A549 (cell line): ENCODE data around the gene FUT3. TPM values are rescaled to one million over a fixed set of nuclear protein-coding genes. Genes with fewer than 3 reads are reported as not detected.

Source experiments
- ATAC-seq, 2 experiments: fragments of 200-7000 bp in 1 of 2; fragments of >200 bp in 1 of 2; cut with Nextera tagmentation in 1 of 2; cut with Tn5 transposase in 1 of 2; 3 replicates each; pipeline versions ENCODE4 v1.8.0 to v1.9.1; 2018 to 2020; ENCODE audit warnings: mild to moderate bottlenecking in 1 of 2, moderate library complexity in 1 of 2
- CTCF ChIA-PET: fragments of 300-600 bp; sonication (Branson Sonifier 250); formaldehyde crosslinking; extraction: SDS; loops from one replicate; lab custom pipeline; 2021; ENCODE audit warnings: antibody characterized with exemption, inconsistent platforms; lab: Yijun Ruan, JAX
- POLR2A ChIA-PET: fragments of 350-600 bp; formaldehyde crosslinking; extraction: SDS; loops from one replicate; lab custom pipeline; 2021; ENCODE audit warnings: antibody characterized with exemption, inconsistent platforms; lab: Yijun Ruan, JAX
- DNase-seq, 2 experiments: peaks; one replicate each; pipeline versions ENCODE4 v3.0.0 to v3.0.0-alpha.2; 2011 to 2016; ENCODE audit warnings: low read depth in 1 of 2, low spot score in 1 of 2
- FAIRE-seq: peaks from 2 replicates; lab custom pipeline; 2011; peaks lifted over from hg19 to GRCh38; lab: Jason Lieb, UNC
- H3K27ac ChIP-seq, 2 experiments: fragments of >200 bp; sonication (Bioruptor Twin); formaldehyde crosslinking; 3 replicates each; pipeline ENCODE4 v1.5.1; 2016 to 2017
- H3K4me1 ChIP-seq: fragments of >200 bp; sonication (Bioruptor Twin); formaldehyde crosslinking; 3 replicates; pipeline ENCODE4 v1.6.1; 2016
- H3K4me2 ChIP-seq: fragments of >200 bp; sonication (Bioruptor Twin); formaldehyde crosslinking; 3 replicates; pipeline ENCODE4 v1.6.1; 2016
- H3K4me3 ChIP-seq: fragments of >200 bp; sonication (Bioruptor Twin); formaldehyde crosslinking; 3 replicates; pipeline ENCODE4 v1.5.1; 2016
- H3K9me3 ChIP-seq: fragments of >200 bp; sonication (Bioruptor Twin); formaldehyde crosslinking; 3 replicates; pipeline ENCODE4 v1.6.1; 2016
- BHLHE40 ChIP-seq: IDR thresholded peaks from 2 replicates; pipeline ENCODE4 v1.6.1; 2012; ENCODE audit warnings: low read depth, low read length, inconsistent platforms
- CHD4 ChIP-seq: fragments of 200-600 bp; sonication (generic); IDR thresholded peaks from 2 replicates; pipeline ENCODE4 v1.6.1; 2016; ENCODE audit warnings: antibody characterized with exemption, mild to moderate bottlenecking, borderline replicate concordance
- CTCF ChIP-seq: fragments of >200 bp; sonication (Bioruptor Twin); formaldehyde crosslinking; IDR thresholded peaks from 3 replicates; pipeline ENCODE4 v1.5.1; 2016
- E2F6 ChIP-seq: IDR thresholded peaks from 2 replicates; pipeline ENCODE4 v1.6.1; 2012; ENCODE audit warnings: low read depth, borderline replicate concordance
- EHF ChIP-seq: fragments of 250-450 bp; sonication (Bioruptor Pico); IDR thresholded peaks from 2 replicates; pipeline ENCODE4 v1.5.0; 2020; ENCODE audit warnings: mild to moderate bottlenecking
- FOSL2 ChIP-seq, 2 experiments: fragments of 450-650 bp in 1 of 2; fragments of >200 bp in 1 of 2; sonication (Bioruptor Twin) in 1 of 2; formaldehyde crosslinking; IDR thresholded peaks; 2 replicates each; pipeline versions ENCODE4 v1.5.0 to v1.6.1; 2016 to 2020; ENCODE audit warnings: mild to moderate bottlenecking in 1 of 2, moderate library complexity in 1 of 2
- FOXS1 ChIP-seq: fragments of 250-450 bp; sonication (Bioruptor Pico); IDR thresholded peaks from 2 replicates; pipeline ENCODE4 v1.5.0; 2020; ENCODE audit warnings: mild to moderate bottlenecking, moderate library complexity
- HMGXB4 ChIP-seq: fragments of 250-450 bp; sonication (Bioruptor Pico); IDR thresholded peaks from 2 replicates; pipeline ENCODE4 v1.5.0; 2021; ENCODE audit warnings: mild to moderate bottlenecking, moderate library complexity, borderline replicate concordance
- HOXA7 ChIP-seq: fragments of 250-450 bp; sonication (Bioruptor Pico); IDR thresholded peaks from 2 replicates; pipeline ENCODE4 v1.5.0; 2020; ENCODE audit warnings: mild to moderate bottlenecking, moderate library complexity
- HOXB13 ChIP-seq: fragments of 250-450 bp; sonication (Bioruptor Pico); IDR thresholded peaks from 2 replicates; pipeline ENCODE4 v1.5.0; 2020; ENCODE audit warnings: low read depth, mild to moderate bottlenecking, moderate library complexity
- JUN ChIP-seq, 2 experiments: fragments of >200 bp; sonication (Bioruptor Twin); formaldehyde crosslinking; IDR thresholded peaks; 2 replicates in 1 of 2; 3 replicates in 1 of 2; pipeline ENCODE4 v1.6.1; 2016 to 2017
- KDM5A ChIP-seq: fragments of 200-600 bp; sonication (generic); IDR thresholded peaks from 2 replicates; pipeline ENCODE4 v1.6.1; 2016; ENCODE audit warnings: antibody characterized with exemption, mild to moderate bottlenecking
- MAFK ChIP-seq: fragments of 450-650 bp; IDR thresholded peaks from 2 replicates; pipeline ENCODE4 v1.6.1; 2014; ENCODE audit not compliant: partially characterized antibody
- NR3C1 ChIP-seq: fragments of >200 bp; sonication (Bioruptor Twin); formaldehyde crosslinking; IDR thresholded peaks from 3 replicates; pipeline ENCODE4 v1.6.1; 2017
- POLR2AphosphoS2 ChIP-seq: conservative IDR thresholded peaks from 2 replicates; pipeline ENCODE4 v1.6.1; 2012; ENCODE audit warnings: low read length, improper control_type of control experiment, inconsistent platforms
- RAD21 ChIP-seq, 2 experiments: fragments of >200 bp in 1 of 2; sonication (Bioruptor Twin) in 1 of 2; formaldehyde crosslinking in 1 of 2; IDR thresholded peaks in 1 of 2; conservative IDR thresholded peaks in 1 of 2; 2 replicates in 1 of 2; 3 replicates in 1 of 2; pipeline ENCODE4 v1.6.1; 2012 to 2018; ENCODE audit warnings: inconsistent platforms in 1 of 2
- RCOR1 ChIP-seq: fragments of 150-350 bp; IDR thresholded peaks from 2 replicates; pipeline ENCODE4 v1.6.1; 2014; ENCODE audit warnings: antibody characterized with exemption, low read length, low read depth
- SMC3 ChIP-seq: fragments of >200 bp; sonication (Bioruptor Twin); formaldehyde crosslinking; IDR thresholded peaks from 3 replicates; pipeline ENCODE4 v1.6.1; 2018; ENCODE audit warnings: inconsistent platforms
- ZSCAN20 ChIP-seq: fragments of 250-450 bp; sonication (Bioruptor Pico); IDR thresholded peaks from 2 replicates; pipeline ENCODE4 v1.8.0; 2022; ENCODE audit warnings: mild to moderate bottlenecking, moderate library complexity
- WGBS: methylation state at CpG from one replicate; pipeline ENCODE4 v1.1.6; 2017; ENCODE audit errors: missing lambda C conversion rate; 5-methylcytosine and 5-hydroxymethylcytosine counted together
- polyA plus RNA-seq, 4 experiments: library from polyadenylated mRNA; depleted of rRNA in 3 of 4; stranded (reverse); fragments of >200 nt; fragmentation: RNase III in 1 of 4; extraction: RNeasy Plus Mini Kit Qiagen cat#74134 plus additional on column Dnase treatment in 1 of 4; gene quantifications; 2 replicates in 3 of 4; 3 replicates in 1 of 4; pipeline ENCODE4 v1.2.3, GENCODE V29; 2011 to 2017

FUT3 gene
- polyA plus RNA-seq, 2 of the 4 experiments (the other 2 are of a cell fraction) = 0.09 TPM

DNA sequence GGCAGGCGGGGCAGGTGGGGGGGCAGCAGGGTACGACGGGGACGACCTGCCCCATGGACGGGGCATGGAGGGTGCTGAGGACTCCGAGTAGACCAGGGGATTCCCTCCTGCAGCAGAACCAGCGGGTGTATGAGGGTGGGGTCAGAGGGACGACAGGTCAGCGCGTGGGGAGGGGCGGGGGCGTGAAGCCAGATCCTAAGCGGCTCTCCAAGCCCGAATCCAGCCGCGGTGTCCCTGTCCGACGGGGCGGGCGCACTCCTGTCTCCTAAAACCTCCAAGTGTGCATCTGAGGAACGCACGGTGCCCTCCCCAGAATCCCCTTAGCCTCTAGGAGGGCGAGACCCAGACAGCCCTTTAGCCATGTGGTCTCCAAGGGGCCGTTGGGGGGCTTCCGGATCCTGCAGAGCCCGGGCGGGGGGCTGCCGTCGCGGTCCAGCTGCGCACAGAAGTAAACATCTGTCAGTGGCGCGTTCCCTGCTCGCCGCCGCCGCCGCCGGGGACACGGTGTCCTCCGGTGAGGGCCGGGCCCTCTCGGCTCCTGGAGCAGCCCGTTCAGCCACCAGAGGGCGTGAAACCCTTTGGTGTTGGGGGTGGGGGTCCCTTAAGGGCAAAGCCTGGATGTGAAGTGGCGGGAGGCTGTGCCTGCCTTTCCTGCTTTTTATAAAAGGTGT, 45.7 kb downstream of the FUT3 start:
- FAIRE-seq = no peak
- H3K4me3 ChIP-seq = peak overlapping the region; percentile 43
- TF ChIP-seq CTCF = peak; percentile 69
- no peak for TF ChIP-seq NR3C1
- TF ChIP-seq BHLHE40 = no peak
- TF ChIP-seq FOXS1 (CRISPR knock-in tag) = no peak
- no peak for TF ChIP-seq HMGXB4 (CRISPR knock-in tag)
- TF ChIP-seq RAD21 (conservative IDR thresholded peaks at IDR 0.05 in 1 of 2, IDR thresholded peaks at IDR 0.05 in 1 of 2) = peak; percentile 40 to 56
- no peak for TF ChIP-seq ZSCAN20 (CRISPR knock-in tag)
- TF ChIP-seq SMC3 = peak; percentile 67
- TF ChIP-seq MAFK = no peak
- TF ChIP-seq, all 56 proteins: peak for 3
- ChIA-PET POLR2A (no interaction called here), CTCF (interaction anchor here (0.6 to 1.8 kb wide), 4 partner anchors 16 to 217 kb away, joined by 3 to 8 read pairs (median 4); partner anchors contain the start of gene VMAC)
- ATAC-seq = peak; percentile 55 to 68; a peak in 5 of 6 replicates
- peak overlapping the region; percentile 87 for H3K4me2 ChIP-seq
- peak overlapping the region; percentile 50 to 83 for H3K27ac ChIP-seq
- no peaks in the 10 kb centered on the region for H3K9me3 ChIP-seq
- WGBS = 2% methylated on average over 9 of the region's 46 CpGs
- DNase-seq = peak; percentile 62 to 81
- peaks cover 17% of the 10 kb centered on the region; the same call in 2 of the 3 replicates for H3K4me1 ChIP-seq

DNA sequence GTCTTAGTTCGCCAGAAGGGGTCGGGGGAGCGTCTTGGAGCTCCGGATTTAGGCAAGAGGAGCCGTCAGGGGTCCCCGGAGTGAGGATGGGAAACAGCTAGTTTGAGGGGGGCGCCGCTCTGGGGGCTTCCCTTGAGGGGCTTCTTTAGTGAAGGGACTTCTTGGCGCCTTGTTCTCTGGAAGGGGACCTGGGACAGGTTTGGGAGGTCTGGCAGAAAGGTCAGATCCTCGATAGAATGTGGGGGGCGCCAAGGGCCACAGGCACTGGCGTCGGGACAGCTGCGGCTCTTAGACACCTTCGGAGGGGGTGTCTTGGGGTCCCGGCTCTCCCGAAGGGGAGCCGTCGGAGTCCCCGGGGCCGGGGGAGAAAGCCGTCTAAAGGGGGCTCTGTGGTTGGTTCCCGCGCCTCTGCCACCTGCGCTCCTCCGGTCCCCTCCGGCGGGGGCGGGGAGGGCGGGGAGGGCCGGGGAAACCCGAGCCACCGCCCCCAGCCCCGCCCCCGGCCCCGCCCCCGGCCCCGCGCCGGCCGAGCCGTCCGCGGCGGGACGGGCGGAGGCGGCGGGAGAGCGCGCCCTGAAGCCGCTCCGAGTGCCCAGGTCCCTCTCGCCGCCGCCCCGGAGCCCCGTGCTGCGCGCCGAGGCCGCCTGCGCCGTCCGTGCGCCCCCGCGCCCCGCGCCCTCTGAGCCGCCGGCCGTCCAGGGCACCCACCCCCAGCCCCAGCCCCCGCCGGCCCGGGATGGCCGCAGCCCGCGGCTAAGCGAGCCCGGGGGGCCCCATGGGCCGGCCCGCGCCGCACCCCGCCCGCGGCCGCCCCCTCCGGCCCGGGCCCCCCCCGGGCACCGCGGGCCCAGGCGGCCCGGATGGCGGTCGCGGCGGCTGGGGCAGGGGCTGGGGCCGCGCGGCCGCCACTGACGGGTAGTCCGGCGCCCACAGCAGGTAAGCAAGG, 46.5 kb downstream of the FUT3 start, which contains the start of gene NRTN:
TSS of gene NRTN (plus strand) at position 552 of the 946 bp plus-strand sequence. CDS start 19,099 bp downstream, outside the sequence.
- 3% methylated on average over 11 of the region's 107 CpGs for WGBS
- peak within 1 kb of the TSS; percentile 87 for H3K4me2 ChIP-seq
- CTCF ChIA-PET = interaction anchor here (0.6 to 3.0 kb wide), 59 partner anchors 9 to 755 kb away, joined by 3 to 74 read pairs (median 4); partner anchors contain the start of genes CAPS, DUS3L, NDUFA11 and PRR22
- no peaks in the 10 kb centered on the region for H3K9me3 ChIP-seq
- TF ChIP-seq CHD4 (peak; percentile 36; the same call in 1 of the 2 replicates), HOXA7 (CRISPR knock-in tag) (no peak)
- peak within 1 kb of the TSS; percentile 43 for H3K4me3 ChIP-seq
- FAIRE-seq (no peak), DNase-seq (peak in 1 of 2 experiments; percentile 44), ATAC-seq (peak; percentile 51 to 56)
- POLR2A ChIA-PET = interaction anchor here (1.1 to 1.6 kb wide), 4 partner anchors 24 to 99 kb away, joined by 4 to 22 read pairs (median 6); partner anchors contain the start of genes CATSPERD, LONP1 and NDUFA11
- peaks cover 17% of the 10 kb centered on the region; the same call in 2 of the 3 replicates for H3K4me1 ChIP-seq
- peak within 1 kb of the TSS; percentile 51 to 84 for H3K27ac ChIP-seq

DNA sequence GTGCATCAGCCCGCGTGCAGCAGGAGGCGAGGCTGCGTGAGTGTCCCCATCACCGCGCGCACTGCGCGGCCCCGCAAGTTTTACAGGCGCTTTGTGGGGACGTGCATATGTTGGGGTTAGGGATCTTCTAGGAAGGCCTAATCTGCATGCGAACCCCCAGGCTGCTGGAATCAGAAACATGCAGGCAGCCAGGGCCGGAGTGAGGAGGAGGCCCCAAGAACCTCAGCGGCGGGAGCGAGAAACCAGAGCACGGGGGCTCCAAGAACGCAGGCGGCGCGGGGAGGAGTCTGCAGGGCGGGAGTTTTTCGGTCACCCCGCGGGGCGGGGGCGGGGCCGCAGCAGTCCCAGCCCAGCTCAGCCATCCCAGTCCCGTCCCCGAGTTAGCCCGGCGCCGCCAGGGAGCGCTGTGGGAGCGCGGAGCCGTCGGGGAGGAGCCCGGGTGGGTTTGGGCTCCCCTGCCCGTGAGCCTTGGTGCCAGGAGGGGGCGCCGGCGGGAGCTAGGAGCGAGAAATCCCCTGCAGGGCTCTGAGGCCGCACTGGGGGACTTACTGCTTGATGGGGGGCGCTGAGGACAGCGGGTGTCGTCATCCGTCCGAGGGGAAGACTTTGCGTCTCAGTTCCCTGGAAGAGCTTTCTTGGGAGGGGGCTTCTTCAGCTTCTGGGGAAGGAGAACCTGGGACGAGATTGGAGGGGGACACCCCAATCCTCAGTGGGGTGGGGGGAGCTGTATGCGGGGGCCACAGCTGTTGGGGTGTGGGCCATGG, 47.3 kb downstream of the FUT3 start:
- Histone ChIP-seq H3K4me1 (peaks cover 17% of the 10 kb centered on the region; the same call in 2 of the 3 replicates), H3K27ac (peak overlapping the region; percentile 51 to 84; a peak in 5 of 6 replicates), H3K9me3 (no peaks in the 10 kb centered on the region), H3K4me3 (peak overlapping the region; percentile 43; the same call in 2 of the 3 replicates), H3K4me2 (peak overlapping the region; percentile 87)
- peak; percentile 85 to 96 for ATAC-seq
- CTCF ChIA-PET = interaction anchor here (0.6 to 3.0 kb wide), 60 partner anchors 9 to 754 kb away, joined by 3 to 74 read pairs (median 4); partner anchors contain the start of genes CAPS, DUS3L, NDUFA11 and PRR22
- FAIRE-seq = no peak
- POLR2A ChIA-PET = interaction anchor here (1.1 to 1.6 kb wide), 4 partner anchors 24 to 100 kb away, joined by 4 to 22 read pairs (median 6); partner anchors contain the start of genes CATSPERD, LONP1 and NDUFA11
- peak; percentile 83 to 87 for DNase-seq
- WGBS = 6% methylated on average over 14 of the region's 54 CpGs
- TF ChIP-seq JUN (IDR thresholded peaks at IDR 0.05) = peak in 1 of 2 experiments; percentile 17; a peak in 1 of 5 replicates
- no peak for TF ChIP-seq POLR2AphosphoS2
- TF ChIP-seq KDM5A = no peak
- TF ChIP-seq HOXB13 (CRISPR knock-in tag) = 0 out of 2 replicates have a peak, but pooled peaks have one; percentile 53
- peak; percentile 86 for TF ChIP-seq E2F6
- no peak for TF ChIP-seq FOSL2 (IDR thresholded peaks at IDR 0.05)
- TF ChIP-seq FOSL2 (CRISPR knock-in tag; IDR thresholded peaks at IDR 0.05) = no peak
- TF ChIP-seq CTCF = peak; percentile 91
- no peak for TF ChIP-seq RCOR1
- TF ChIP-seq RAD21 (conservative IDR thresholded peaks at IDR 0.05 in 1 of 2, IDR thresholded peaks at IDR 0.05 in 1 of 2) = peak; percentile 78 to 92
- no peak for TF ChIP-seq EHF (CRISPR knock-in tag)
